ENCODE data around the gene ZNF154.

The ZNF154 gene

GRCh38 chr19:57672466-57672865 lies 36.5 kb downstream of the ZNF154 start:
- no peak for DNase-seq

- DNase-seq = no peak
Observed at GRCh38 chr19:57671124-57671895, 37.7 kb downstream of the ZNF154 start.

GRCh38 chr19:57668635-57669034 lies 40.4 kb downstream of the ZNF154 start, which contains the start of gene ZSCAN4:
Gene ZSCAN4 (plus strand): TSS chr19:57668935. CDS start chr19:57676146, 7,211 bp downstream.
- DNase-seq = no peak

GRCh38 chr19:57667228-57667627 lies 41.8 kb downstream of the ZNF154 start:
- DNase-seq = no peak

- DNase-seq = no peak
Observed at GRCh38 chr19:57665261-57665806, 43.7 kb downstream of the ZNF154 start.

- DNase-seq = no peak
Observed at GRCh38 chr19:57664269-57665127, 44.5 kb downstream of the ZNF154 start.

- no peak for DNase-seq
Observed at GRCh38 chr19:57656346-57656745, 52.7 kb downstream of the ZNF154 start.

- DNase-seq = no peak
Observed at GRCh38 chr19:57655443-57655842, 53.6 kb downstream of the ZNF154 start.

- DNase-seq = no peak
Observed at GRCh38 chr19:57653689-57654088, 55.3 kb downstream of the ZNF154 start.

- no peak for DNase-seq
Observed at GRCh38 chr19:57651654-57651996, 57.4 kb downstream of the ZNF154 start.

GRCh38 chr19:57648331-57649003 lies 60.5 kb downstream of the ZNF154 start:
- DNase-seq = no peak

Measured in CD4-positive, alpha-beta T cell treated with Interferon alpha-2 for 1 hour (primary cell).